ENCODE results near the gene TBXAS1. TPM values are rescaled to one million over a fixed set of nuclear protein-coding genes. Genes with fewer than 3 reads are reported as not detected.

TBXAS1 gene
- total RNA-seq, 1 experiment from 2014 or later: 2.2 TPM

DNA sequence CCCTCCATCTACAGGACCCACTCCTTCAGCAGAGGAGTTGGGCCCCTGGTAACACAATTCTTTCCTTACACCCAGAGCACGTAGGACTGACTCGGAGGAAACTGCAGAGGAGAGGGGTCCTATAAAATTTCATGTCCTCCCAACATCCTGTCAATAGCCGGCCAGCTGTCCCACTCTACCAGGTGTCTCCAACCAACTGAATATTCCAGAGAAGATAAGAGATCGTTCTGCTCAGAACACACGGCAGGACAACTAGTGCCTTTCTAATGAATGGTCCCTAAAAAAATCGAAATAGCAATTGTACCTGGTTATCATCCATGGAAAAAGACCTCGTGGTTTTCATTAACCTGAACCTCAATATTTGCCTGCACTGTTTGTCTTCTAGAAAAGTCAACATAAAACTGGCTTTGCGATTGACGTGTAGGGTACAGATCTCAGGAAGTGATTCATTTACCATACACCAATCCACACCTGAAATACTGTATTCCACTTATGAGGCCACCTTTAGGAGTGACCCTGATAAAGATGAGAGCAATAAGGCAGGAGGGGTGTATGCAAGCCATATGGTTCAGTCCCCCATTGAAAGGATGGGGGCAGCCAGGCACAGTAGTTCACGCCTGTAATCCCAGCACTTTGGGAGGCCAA, 121.9 kb downstream of the TBXAS1 start:
- 0 out of 2 replicates have a peak, but pooled peaks cover 4% of the 10 kb centered on the region for H3K4me1 ChIP-seq (replicated peaks; ENCODE audit: insufficient read depth)
- H3K9me2 ChIP-seq (ENCODE audit: insufficient read depth): no peaks in the 10 kb centered on the region
- intact Hi-C loops (cut with micrococcal nuclease; ENCODE audit: unreplicated experiment): no loop called here
- no peaks in the 10 kb centered on the region for H3F3A ChIP-seq (ENCODE audit: insufficient read depth, low read depth)
- no peak overlapping the region for H2AFZ ChIP-seq
- H3K36me3 ChIP-seq (ENCODE audit: low read depth): no peaks in the 10 kb centered on the region
- H3K27ac ChIP-seq: no peak overlapping the region
- no peak overlapping the region for H3K4me3 ChIP-seq
- TF ChIP-seq, protein P1, sequence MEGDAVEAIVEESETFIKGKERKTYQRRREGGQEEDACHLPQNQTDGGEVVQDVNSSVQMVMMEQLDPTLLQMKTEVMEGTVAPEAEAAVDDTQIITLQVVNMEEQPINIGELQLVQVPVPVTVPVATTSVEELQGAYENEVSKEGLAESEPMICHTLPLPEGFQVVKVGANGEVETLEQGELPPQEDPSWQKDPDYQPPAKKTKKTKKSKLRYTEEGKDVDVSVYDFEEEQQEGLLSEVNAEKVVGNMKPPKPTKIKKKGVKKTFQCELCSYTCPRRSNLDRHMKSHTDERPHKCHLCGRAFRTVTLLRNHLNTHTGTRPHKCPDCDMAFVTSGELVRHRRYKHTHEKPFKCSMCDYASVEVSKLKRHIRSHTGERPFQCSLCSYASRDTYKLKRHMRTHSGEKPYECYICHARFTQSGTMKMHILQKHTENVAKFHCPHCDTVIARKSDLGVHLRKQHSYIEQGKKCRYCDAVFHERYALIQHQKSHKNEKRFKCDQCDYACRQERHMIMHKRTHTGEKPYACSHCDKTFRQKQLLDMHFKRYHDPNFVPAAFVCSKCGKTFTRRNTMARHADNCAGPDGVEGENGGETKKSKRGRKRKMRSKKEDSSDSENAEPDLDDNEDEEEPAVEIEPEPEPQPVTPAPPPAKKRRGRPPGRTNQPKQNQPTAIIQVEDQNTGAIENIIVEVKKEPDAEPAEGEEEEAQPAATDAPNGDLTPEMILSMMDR (conservative IDR thresholded peaks at IDR 0.05): no peak
- no peak for TF ChIP-seq EZH2 (IDR thresholded peaks at IDR 0.05; ENCODE audit: low read depth)
- POLR2A ChIA-PET (ENCODE audit: unreplicated experiment): no interaction called here
- no peaks in the 10 kb centered on the region for H4K20me1 ChIP-seq (ENCODE audit: insufficient read depth)
- DNase-seq: peak in 1 of 2 experiments; percentile 54
- no peaks in the 10 kb centered on the region; the same call in 1 of the 2 replicates for H3K27me3 ChIP-seq (ENCODE audit: insufficient read depth, low read depth)
- no peaks in the 10 kb centered on the region for H3K79me2 ChIP-seq (ENCODE audit: low read depth)
- no peak overlapping the region for H3K4me2 ChIP-seq
- no TSS peak for BruUV-seq (replicated peaks)
- CTCF ChIA-PET: no interaction called here
- H3K9me3 ChIP-seq (ENCODE audit: insufficient read depth, low read depth): 0 out of 2 replicates have a peak, but pooled peaks cover 2% of the 10 kb centered on the region

DNA sequence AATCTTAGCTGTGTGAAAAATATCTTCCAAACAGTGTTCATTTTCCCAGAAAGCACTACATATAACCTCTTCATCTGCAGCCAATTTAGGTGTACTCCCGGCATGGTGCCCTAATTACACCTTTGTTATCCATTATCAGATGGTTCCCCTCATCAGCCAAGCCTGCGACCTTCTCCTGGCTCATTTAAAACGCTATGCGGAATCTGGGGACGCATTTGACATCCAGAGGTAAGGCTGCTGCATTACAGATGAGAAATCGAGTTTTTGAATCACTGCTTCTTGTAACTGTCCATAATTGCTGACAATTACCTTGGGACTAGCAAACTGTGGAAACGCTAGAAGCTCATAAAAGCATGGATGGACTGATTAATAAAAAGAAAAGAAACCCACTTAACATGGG, 124.2 kb downstream of the TBXAS1 start:
- Histone ChIP-seq H3K4me2 (no peak overlapping the region), H3K27me3 (ENCODE audit: insufficient read depth, low read depth) (no peaks in the 10 kb centered on the region), H3K27ac (no peak overlapping the region), H3K4me3 (no peak overlapping the region), H3K9me3 (ENCODE audit: insufficient read depth, low read depth) (no peaks in the 10 kb centered on the region), H3K4me1 (replicated peaks; ENCODE audit: insufficient read depth) (0 out of 2 replicates have a peak, but pooled peaks cover 4% of the 10 kb centered on the region), H3F3A (ENCODE audit: insufficient read depth, low read depth) (no peaks in the 10 kb centered on the region), H4K20me1 (ENCODE audit: insufficient read depth) (no peaks in the 10 kb centered on the region), H3K36me3 (ENCODE audit: low read depth) (no peaks in the 10 kb centered on the region), H3K79me2 (ENCODE audit: low read depth) (no peaks in the 10 kb centered on the region), H3K9me2 (ENCODE audit: insufficient read depth) (no peaks in the 10 kb centered on the region), H2AFZ (no peak overlapping the region)
- BruUV-seq (replicated peaks): no TSS peak
- CTCF ChIA-PET: no interaction called here
- POLR2A ChIA-PET (ENCODE audit: unreplicated experiment): interaction anchor here (0.6 kb wide), 1 partner anchor 21 kb away, joined by 5 read pairs; no protein-coding TSS in a partner anchor
- TF ChIP-seq, protein P1 (conservative IDR thresholded peaks at IDR 0.05): no peak
- TF ChIP-seq EZH2 (IDR thresholded peaks at IDR 0.05; ENCODE audit: low read depth): no peak
- intact Hi-C loops (cut with micrococcal nuclease; ENCODE audit: unreplicated experiment): no loop called here
- no peak for DNase-seq

DNA sequence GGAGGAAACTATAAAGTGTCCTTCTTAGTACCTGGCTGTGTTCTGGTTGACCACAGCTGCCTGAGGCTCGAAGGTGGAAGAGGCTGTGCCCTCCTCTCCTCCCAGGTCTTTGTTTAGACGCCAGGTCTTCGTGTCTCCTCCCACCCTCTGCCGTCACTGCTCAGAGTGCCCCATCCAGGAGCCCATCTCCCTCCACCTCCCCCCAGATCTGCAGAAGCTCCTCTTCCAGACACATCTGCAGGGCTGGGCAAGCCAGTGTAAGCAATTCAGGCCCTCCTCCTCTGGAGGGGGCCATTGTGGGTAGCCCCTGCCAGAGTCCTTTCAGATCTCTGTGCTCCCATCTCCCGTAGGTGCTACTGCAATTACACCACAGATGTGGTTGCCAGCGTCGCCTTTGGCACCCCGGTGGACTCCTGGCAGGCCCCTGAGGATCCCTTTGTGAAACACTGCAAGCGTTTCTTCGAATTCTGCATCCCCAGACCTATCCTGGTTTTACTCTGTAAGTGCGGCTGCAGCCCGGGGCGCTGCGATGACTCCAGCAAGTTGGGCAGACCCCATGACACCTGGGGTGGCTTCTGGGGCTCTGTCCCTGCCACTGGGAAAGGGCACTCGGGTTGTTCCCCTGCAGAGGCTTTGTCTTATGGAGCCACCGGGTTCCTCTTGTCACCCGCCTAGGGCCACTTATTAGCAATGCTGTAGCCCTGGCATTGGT, 126.2 kb downstream of the TBXAS1 start:
- H4K20me1 ChIP-seq (ENCODE audit: insufficient read depth): no peaks in the 10 kb centered on the region
- no peaks in the 10 kb centered on the region for H3K9me2 ChIP-seq (ENCODE audit: insufficient read depth)
- BruUV-seq (replicated peaks): no TSS peak
- no peaks in the 10 kb centered on the region for H3F3A ChIP-seq (ENCODE audit: insufficient read depth, low read depth)
- TF ChIP-seq, protein P1 (conservative IDR thresholded peaks at IDR 0.05): no peak
- no peak for TF ChIP-seq EZH2 (IDR thresholded peaks at IDR 0.05; ENCODE audit: low read depth)
- H3K4me3 ChIP-seq: no peak overlapping the region
- CTCF ChIA-PET: interaction anchor here (0.5 to 0.6 kb wide), 2 partner anchors 309 to 684 kb away, joined by 3 to 5 read pairs; no protein-coding TSS in a partner anchor
- no peak for DNase-seq
- 0 out of 2 replicates have a peak, but pooled peaks cover 4% of the 10 kb centered on the region for H3K4me1 ChIP-seq (replicated peaks; ENCODE audit: insufficient read depth)
- no peaks in the 10 kb centered on the region for H3K9me3 ChIP-seq (ENCODE audit: insufficient read depth, low read depth)
- no peak overlapping the region for H2AFZ ChIP-seq
- H3K4me2 ChIP-seq: no peak overlapping the region
- H3K27ac ChIP-seq: no peak overlapping the region
- H3K36me3 ChIP-seq (ENCODE audit: low read depth): no peaks in the 10 kb centered on the region
- H3K79me2 ChIP-seq (ENCODE audit: low read depth): no peaks in the 10 kb centered on the region
- intact Hi-C loops (cut with micrococcal nuclease; ENCODE audit: unreplicated experiment): no loop called here
- POLR2A ChIA-PET (ENCODE audit: unreplicated experiment): no interaction called here
- H3K27me3 ChIP-seq (ENCODE audit: insufficient read depth, low read depth): no peaks in the 10 kb centered on the region
